Suppressor macrophage treated with lipopolysaccharide for 4 hours (primary cell): Measurements from ENCODE around the gene MYOT.
"Not testable (repeated sequence)": the region's sequence is repeated elsewhere in the genome, so short reads cannot be mapped to it uniquely, and the experiment has no call there.

Experiments
- DNase-seq: peaks from one replicate; pipeline ENCODE4 v3.0.0-alpha.2; 2020

MYOT gene

DNA sequence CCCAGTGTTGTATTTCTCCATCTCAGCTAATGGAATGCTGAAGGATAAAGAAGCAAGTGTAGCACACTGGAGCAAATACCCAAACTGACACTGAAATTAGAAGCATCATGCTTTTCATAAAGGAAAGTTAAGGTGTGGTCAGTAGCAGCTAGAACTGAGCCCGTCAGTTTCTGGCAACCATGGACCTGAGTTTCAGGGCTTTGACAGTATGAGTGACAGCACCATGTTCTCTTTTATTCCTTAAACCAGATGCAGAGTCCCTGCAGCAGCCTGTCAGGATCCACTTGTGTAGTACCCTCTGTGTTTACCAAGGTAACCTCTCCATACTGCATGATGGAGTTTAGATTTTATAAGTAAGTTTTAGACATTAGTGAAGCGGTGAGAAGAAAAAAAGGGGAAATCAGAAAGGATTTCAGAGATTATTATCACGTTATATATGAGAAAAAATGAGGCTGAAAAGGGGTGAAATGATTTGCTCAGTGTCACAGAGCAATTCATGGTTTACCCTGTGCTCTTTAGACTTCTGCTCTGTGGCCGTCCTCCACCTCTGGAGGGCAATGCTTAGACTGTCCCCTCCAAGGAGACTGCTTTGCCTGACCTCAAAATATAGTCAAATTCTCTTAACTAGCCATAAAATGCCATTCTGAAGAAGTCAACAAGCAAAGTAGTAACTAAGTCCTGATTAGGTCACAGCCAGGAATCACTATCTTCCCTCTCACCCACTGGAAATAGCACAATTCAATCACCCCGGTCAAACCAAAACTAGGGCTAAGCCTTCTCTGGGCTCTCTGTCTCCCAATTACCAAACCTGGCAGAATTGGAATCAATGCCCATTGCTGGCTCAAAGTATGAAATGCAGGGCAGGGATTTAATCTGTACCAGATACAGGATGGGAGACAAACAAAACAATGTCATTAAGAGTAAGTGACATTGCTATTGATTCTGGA, 10.5 kb upstream of the MYOT start:
- DNase-seq: no peak

DNA sequence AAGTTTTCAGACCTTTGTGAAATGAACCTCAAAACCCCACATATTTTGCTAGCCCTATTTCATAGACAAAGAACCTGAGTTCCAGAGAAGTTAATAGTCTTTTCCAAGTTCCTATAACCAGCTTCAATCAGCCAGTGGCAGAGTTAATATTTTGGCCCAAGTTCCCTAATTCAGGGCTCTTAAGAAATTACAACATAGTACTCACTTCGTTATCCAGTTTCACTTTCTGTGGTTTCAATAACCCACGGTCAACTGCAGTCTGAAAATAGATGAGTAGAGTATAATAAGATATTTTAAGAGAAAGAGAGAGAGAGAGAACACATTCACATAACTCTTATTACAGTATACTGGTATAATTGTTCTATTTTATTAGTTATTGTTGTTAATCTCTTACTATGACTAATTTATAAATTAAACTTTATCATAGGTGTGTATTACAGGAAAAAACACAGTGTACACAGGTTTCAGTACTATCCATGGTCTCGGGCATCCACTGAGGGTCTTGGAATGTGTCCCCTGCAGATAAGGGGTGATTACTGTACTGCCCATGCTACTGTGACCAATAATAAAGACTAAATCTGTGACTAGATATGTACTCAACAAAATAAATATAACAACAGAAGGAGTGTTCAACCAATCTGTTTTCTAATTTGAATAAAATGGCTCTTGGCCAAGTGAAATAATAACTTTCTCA, 9.3 kb upstream of the MYOT start:
- DNase-seq: peak; percentile 83

DNA sequence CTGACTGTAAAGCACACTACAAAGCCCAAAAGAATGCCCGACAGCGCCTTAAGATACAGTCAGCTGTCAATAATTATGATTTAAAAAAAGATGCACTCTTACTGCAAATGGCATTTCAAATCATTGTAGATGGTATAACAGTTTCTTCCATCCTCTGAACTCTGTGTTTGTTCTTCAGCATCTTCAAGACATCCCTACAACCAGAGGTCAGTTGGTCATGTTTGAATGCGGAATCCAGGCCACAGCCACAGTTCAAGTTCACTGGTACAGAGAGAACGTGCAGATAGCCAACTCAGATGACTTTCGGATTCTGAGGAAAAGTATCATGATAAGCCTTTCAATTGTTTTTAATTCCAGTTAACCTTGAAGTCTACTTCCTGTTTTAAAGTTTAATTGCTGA, 8.7 kb upstream of the MYOT start:
- no peak for DNase-seq

DNA sequence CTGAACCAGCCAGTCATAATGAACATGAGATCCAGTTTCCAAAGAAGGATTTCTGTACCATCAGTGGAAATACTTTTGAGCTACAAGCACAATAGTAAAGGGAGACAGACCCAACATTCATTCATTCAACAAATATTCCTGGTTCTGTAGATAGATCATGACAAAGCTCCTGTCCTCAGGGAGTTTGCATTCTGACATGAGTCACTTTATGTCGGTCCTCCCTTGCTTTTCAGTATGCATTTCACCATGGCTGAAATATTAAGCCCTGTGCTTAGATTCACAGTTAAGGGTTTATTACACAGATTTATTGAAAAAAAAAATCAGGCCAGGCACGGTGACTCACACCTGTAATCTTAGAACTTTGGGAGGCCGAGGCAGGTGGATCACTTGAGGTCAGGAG, 5.4 kb upstream of the MYOT start:
- no peak for DNase-seq

DNA sequence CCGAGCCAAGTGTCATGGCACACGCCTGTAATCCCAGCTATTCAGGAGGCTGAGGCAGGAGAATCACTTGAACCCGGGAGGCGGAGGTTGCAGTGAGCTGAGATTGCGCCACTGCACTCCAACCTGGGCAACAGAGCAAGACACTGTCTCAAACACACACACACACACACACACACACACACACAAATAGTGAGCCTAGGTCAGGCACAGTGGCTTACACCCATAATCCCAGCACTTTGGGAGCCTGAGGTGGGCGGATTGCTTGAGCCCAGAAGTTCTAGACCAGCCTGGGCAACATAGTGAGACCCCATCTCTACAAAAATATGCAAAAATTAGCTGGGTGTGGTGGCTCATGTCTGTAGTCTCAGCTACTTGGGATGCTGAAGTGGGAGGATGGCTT, 4.0 kb upstream of the MYOT start:
- not testable (repeated sequence) for DNase-seq

DNA sequence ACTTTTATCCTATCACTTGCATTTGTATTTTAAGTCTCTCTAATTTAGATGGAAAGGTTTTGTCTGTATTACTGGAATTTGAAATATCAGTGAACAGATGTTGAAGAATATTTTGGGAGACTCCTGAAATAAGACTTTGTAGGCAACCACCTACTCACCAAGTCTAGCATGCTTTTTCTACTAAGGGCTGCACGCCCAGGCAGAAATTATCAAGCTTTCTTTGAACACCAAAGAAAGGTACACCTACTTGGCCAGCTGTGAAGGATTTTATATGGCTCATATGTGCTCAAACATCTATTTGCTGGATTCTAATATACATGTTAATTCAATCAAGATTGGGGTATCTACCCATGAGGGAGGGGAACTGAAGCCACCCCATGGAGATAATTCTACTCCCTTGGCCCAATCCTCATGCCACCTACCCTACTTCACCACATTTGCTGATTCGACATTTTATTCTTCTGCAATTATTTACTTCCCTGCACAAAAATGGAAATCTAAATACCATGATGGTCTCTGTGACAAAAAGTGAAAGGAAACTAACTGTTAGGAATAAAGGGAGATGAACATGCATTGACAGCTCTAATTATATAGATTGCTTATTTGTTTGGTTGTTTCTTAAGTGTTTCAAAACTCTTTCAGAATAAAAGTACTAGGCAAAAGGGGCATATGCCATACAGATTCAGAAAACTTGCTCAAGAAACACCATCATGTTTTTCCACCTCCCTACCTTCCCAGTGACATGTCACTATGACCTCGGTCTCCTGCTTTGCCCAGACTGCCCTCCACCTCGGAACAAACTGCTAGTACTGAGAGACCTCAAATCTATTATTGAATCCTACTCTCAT, 895 bp upstream of the MYOT start:
- no peak for DNase-seq

DNA sequence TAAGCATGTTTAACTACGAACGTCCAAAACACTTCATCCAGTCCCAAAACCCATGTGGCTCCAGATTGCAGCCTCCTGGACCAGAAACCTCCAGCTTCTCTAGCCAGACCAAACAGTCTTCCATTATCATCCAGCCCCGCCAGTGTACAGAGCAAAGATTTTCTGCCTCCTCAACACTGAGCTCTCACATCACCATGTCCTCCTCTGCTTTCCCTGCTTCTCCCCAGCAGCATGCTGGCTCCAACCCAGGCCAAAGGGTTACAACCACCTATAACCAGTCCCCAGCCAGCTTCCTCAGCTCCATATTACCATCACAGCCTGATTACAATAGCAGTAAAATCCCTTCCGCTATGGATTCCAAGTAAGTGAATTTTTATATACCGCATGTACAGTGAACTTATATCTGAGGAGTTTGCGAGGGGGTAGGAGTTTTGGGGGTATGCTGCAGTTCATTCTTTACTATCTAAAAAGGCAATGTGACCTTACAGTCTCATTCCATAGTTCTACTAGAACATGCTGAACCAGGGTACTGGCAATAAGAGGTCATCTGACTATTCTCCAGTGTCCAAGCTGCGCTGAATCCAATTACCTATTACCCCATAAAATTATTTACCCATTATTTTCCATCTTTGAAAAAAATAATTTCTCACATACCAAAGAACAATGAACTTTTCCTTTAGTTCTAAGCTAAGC, 3.1 kb downstream of the MYOT start:
- DNase-seq: no peak

DNA sequence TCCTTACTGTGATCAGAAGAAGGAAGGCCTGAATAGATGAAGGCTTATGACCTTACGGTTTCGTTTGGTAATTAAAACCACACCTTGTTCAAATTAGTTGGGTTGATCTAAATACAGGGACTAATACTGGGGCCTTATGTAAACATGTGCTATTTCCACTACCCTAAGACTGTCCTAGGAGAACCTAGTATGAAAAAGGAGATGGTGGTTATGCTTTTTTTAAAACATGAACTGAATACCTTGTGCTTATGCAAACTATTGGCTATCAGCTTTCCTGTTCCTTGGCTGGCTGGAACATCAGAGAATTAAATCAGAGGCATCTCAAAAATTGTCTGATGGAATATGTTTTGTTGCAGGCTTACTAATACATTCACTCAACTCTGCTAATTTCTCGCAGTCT, 3.9 kb downstream of the MYOT start:
- DNase-seq: no peak

DNA sequence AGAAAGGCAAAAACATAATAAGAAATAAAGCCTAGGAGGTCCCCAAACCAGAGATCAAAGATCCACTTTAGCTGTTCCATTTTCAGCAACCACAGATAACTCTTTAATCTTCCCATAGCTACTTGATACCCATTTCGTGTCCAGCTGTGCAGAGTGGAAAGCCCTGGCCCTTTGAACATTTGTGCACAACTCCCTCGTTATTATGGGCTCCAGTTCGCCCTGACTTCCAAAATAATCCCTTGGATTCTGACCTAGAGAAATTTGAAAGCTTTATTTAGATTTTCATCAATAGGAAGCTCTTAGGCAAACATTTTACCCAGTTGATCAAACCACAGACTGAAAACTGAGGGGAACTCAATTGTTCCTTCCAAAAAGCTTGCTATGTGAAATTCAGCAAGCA, 4.8 kb downstream of the MYOT start:
- no peak for DNase-seq

DNA sequence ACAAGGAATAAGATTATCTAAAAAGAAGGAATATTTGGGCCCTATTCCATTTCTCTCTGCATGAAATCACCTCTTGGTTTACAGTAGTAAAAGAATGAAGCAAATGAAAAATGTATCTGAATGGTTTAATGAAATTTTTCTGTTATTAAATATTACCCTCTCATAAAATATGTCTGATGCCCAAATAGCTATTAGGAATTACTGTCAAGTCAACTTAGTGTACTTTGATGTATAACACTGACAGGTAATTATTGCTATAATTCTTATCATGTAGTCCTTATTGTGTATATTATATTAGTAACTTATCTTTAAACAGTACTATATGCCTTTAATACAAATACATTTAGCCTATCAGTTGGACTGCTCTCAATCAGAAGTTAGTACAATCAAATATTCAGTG, 8.4 kb downstream of the MYOT start:
- DNase-seq: no peak

DNA sequence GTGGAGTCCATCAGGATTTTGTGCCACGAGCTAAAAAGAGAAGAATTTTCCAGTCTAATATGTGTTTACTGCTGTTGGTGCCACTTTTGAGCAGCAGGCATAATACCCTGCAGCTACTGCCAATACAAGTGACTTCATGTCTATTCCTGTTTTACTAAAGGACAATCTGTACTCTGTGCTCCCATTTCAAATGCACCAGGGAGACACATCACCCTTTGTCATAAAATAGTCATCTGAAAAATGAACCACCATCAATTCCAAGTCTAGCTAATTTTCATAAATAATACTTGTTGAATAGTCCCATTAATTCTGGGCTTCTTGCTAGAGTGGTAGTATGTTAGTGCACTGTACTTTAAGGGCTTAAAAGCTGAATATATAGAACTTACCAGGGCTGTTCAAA, 12.7 kb downstream of the MYOT start:
- DNase-seq: no peak

DNA sequence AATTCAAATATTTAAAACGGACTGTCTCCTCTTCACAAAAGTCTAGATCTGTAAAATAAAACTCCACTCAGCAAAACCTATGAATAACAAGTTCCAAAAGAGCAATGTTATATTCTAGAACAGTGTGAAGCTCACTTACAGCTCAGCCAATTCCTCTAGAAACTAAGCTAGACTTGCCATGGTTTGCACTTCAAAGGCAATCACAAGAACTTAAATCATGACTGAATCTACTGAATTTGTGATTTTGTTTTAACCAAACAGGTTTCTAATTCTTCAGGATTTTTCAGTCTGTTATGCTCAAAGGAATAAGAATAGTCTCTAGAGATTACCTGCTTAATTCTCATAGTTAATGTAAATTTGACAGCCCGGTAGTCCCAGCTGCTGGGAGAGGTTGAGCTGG, 20.2 kb downstream of the MYOT start:
- no peak for DNase-seq

DNA sequence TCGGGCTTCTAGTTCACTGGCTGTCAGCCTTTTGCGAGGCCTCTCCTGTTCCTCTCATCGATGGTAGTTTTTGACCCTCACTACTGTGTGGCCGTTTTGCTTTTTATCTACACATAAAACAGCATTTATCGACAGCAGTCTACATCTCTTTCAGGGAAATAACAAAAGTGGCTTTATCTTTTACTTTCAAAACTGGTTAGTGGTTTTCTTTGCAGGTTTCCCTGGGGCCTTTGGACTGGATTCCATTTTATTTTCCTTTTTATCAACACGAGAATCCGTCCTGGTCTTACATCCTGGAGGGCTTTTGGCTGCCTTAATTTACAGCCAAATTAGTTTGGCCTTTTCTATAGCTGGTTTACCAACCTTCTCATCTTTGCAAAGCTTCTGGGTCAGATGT, 20.8 kb downstream of the MYOT start:
- peak; percentile 7 for DNase-seq

DNA sequence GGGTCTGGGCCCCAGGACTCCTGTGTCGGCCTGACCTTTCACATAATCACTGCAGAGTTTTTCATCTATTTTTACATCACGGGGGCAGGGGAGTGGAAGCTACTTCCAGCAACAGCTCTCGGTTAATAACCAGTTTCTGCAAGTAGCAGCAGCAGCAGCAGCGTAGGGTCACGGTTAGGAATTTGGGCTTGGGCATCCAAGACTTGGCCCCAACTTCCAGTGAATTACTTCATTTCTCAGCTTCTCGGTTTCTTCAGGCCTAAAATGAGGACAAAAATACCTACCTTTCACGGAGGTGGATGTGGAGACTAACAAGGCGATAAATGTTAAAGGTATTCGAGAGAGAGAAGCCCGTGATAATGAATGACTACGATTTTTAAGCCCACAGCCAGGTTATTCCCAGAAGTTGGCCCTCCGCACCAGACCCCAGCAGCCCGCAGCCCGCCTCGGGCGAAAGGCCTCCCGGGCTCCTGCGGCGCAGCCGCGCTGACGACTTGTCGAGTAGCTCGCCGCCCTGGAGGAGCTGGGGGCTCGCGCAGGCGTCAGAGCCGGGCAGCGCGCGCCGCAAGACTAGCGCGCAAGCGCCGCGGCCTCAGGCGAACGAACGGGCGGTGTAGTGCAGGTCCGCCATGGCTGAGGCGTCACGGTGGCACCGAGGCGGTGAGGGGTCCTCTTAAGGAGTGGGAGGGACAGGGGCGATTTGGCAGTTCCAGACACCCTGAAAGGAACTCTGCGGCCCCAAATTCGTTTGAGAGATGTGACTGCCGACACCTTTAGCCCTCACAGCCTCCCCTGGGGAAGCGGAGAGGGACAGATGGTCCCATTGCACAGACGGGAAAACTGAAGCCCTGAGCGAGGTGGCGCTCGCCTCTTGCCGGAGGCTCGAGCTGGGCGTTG, 21.5 kb downstream of the MYOT start, which contains the start of gene PKD2L2:
Gene PKD2L2 (plus strand): TSS at position 595 of the 897 bp plus-strand sequence. CDS start 35 bp downstream, at position 630.
- peak; percentile 91 for DNase-seq

DNA sequence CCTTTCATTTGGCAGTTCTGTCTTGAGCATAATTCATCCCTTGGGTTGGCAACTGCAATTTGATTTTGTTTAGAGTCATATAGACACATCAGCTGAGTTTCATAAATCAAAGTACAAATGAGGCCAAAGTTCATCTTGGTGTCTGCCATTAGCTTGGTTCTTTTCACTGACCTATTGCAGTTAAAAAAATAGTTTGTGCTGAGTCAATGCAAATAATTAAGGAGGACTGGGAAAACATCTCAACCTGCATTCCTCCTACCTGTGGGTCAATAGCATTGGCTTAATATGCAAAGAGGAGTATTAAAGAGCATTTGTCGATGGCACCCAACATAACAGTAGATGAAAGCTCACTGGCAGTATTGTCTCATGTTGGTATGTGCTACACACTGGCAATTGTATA, 23.2 kb downstream of the MYOT start:
- DNase-seq: no peak

DNA sequence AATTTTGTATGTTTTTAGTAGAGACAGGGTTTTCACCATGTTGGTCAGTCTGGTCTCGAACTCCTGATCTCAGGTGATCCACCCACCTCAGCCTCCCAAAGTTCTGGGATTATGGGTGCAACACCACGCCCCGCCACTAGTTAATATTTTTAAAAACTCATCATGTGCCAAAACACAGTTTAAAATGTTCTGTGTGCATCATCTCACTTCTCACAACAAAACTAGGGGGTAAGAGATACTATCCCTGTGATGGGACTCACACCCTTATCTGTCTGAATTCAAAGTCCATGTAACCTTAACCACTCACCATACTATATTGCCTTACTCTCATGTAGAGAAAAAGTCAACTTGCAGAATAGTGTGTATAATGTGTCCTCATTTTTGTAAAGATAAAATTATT, 24.2 kb downstream of the MYOT start:
- DNase-seq: no peak

DNA sequence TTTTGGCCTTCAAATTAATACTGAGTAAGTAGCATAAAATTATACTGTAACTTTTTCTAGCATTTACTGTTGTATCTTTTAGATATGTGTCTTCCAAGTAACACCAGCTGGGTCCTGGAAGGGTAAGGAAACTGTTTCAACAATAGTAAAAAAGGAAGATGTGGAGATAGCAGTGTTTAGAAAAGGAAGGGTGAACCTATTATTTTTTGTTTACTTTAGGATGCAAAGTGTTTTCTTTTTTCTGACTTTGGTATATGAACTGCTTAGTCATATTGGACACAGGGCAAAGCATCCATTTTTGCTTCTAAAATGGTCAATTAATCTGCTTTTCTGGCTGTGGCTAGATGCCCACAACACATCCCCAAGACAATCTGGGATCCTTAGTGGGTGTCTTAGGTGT, 26.9 kb downstream of the MYOT start:
- DNase-seq: no peak

DNA sequence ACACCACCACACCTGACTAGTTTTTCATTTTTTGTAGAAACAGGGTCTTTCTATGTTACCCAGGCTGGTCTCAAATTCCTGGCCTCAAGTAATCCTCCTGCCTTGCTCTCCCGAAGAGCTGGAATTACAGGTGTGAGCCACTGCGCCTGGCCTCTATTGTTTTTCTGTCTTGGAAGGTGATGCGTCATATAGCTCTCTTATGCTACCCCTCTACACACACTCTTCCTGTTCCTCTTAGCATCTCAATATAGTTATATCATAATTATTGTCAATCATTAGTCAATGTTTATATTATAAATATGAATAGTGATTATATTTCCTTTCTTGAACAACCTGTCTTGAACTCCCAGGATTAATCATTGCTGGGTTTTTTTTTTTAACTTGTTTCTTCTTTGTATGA, 28.9 kb downstream of the MYOT start:
- no peak for DNase-seq

DNA sequence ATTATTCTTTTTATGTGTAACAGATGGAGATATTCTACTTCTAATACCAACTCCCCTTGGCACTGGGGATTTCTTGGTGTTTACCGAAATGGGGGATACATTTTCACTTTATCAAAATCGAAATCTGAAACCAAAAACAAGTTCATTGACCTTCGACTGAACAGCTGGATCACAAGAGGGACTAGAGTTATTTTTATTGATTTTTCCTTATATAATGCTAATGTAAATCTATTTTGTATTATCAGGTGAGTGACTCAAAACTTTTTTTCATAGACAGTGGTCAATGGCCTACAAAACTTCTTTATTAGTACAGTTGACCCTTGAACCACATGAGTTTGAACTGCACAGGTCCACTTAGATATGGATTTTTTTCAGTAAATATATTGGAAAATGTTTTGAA, 31.8 kb downstream of the MYOT start:
- DNase-seq: no peak

DNA sequence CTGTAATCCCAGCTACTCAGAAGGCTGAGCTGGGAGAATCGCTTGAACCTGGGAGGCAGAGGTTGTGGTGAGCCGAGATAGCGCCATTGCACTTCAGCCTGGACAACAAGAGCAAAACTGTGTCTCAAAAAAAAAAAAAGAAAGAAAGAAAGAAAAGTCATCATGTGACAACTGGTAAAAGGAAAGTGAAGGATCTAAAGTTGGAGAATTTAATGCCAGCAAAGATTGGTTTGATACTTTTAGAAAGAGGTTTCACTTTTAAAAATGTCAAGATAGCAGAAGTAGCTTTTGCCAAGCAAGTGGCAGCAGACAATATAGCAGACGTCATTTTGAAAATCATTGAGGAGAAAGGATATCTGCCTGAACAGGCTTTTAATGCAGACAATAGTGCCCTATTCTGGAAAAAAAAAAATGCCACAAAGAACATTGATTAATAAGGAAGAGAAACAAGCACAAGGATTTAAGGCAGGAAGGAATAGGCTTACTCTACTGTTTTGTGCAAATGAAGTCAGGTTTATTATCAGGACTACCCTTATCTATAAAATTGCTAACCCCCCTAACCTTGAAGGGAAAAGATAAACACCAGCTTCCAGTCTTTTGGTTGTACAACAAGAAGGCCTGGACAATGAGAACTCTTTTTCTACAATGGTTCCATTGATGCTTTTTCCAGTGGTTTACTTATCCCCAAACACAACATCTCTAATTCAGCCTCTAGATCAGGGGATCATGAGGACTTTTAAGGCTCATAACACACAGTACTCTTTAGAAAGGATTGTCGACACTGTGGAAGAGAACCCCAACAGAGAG, 33.6 kb downstream of the MYOT start:
- DNase-seq: peak; percentile 62
